Activated CD8-positive, alpha-beta memory T cell treated with anti-CD3 and anti-CD28 coated beads, Interleukin-2, amount 10 ng/mL, durations not matched to agents 7 days and 5 days (primary cell): ENCODE results near the gene OR1F1. TPM values are rescaled to one million over a fixed set of nuclear protein-coding genes. Genes with fewer than 3 reads are reported as not detected.
A peak's percentile ranks its signal among the peaks of the same experiment; 100 is the strongest.

Source experiments
- ATAC-seq: fragments of 150-1000 bp; cut with Tn5 transposase; one replicate; pipeline ENCODE4 v1.10.0; 2021; ENCODE audit warnings: moderate library complexity
- CTCF ChIA-PET: fragments of 350-600 bp; sonication (Branson Sonifier 250); formaldehyde crosslinking; loops from one replicate; lab custom pipeline; 2021; ENCODE audit warnings: antibody characterized with exemption; lab: Charles Lee
- DNase-seq: peaks from one replicate; pipeline ENCODE4 v3.0.0-alpha.2; 2020
- H3K27ac Mint-ChIP-seq: one replicate; pipeline ENCODE4 v1.8.0; 2021; ENCODE audit warnings: mild to moderate bottlenecking, mixed read lengths
- H3K27me3 Mint-ChIP-seq: one replicate; pipeline ENCODE4 v1.8.0; 2021; ENCODE audit warnings: mixed read lengths
- H3K36me3 Mint-ChIP-seq: one replicate; pipeline ENCODE4 v1.8.0; 2021; ENCODE audit warnings: mild to moderate bottlenecking, mixed read lengths
- H3K4me1 Mint-ChIP-seq: one replicate; pipeline ENCODE4 v1.8.0; 2021; ENCODE audit warnings: mixed read lengths
- H3K4me3 Mint-ChIP-seq: one replicate; pipeline ENCODE4 v1.8.0; 2021; ENCODE audit warnings: mild to moderate bottlenecking, moderate library complexity, mixed read lengths
- H3K9me3 Mint-ChIP-seq: one replicate; pipeline ENCODE4 v1.8.0; 2022; ENCODE audit warnings: low read depth, mixed read lengths
- total RNA-seq, 2 experiments: library from RNA; stranded (reverse); gene quantifications; one replicate each; pipeline ENCODE4 v1.2.3, GENCODE V29; 2021

Gene OR1F1
- total RNA-seq, 2 experiments from 2014 or later, result not detected

DNA sequence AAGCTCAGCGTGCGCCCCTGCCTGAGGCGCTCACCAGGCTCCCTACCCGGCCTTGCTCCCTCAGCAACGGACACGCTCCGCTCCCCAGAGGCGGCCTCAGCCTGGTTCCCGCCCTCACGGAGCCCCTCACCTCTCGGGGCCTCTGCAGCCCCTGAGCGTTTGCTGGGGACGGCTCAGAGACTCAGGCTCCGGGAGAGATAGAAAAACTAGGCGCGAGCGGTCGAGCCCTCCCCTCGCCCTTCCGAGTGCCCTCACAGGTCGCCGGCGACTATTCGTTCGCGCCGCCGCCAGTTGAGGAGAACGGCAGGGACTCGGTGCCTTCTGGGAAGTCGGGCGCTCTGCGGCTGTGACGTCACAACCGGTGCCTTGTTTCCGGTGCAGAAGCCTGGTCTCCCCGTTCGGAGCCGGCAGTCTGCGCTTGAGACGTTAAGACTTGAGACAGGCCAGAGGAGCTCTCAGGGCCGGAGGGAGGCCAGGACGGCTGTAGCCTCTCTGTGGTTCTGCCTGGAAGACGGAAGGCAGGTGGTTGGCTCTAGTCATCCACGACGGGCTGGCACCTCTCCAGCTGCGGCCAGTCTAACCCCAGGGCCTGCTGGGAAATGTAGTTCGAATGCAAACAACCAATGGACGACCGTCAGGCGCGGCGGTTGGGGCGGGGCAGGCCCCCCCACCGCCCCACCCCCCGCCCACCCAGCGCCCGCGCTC, 47.0 kb downstream of the OR1F1 start, which contains the start of gene ZNF200:
Gene ZNF200 (minus strand): TSS at position 302 of the 705 bp plus-strand sequence. CDS start 1,403 bp downstream, outside the sequence.
- peaks cover 41% of the 10 kb centered on the region for H3K36me3 Mint-ChIP-seq
- DNase-seq (peak; percentile 97), ATAC-seq (peak; percentile 95)
- peaks cover 16% of the 10 kb centered on the region for H3K9me3 Mint-ChIP-seq
- H3K27ac Mint-ChIP-seq, result peak within 1 kb of the TSS; percentile 94
- peaks cover 22% of the 10 kb centered on the region for H3K4me1 Mint-ChIP-seq
- CTCF ChIA-PET, result interaction anchor here (1.1 to 1.9 kb wide), 4 partner anchors 15 to 166 kb away, joined by 3 to 4 read pairs (median 4); partner anchors contain the start of genes ZNF174 and ZSCAN32
- H3K27me3 Mint-ChIP-seq, result peaks cover 8% of the 10 kb centered on the region
- H3K4me3 Mint-ChIP-seq, result peak within 1 kb of the TSS; percentile 83

DNA sequence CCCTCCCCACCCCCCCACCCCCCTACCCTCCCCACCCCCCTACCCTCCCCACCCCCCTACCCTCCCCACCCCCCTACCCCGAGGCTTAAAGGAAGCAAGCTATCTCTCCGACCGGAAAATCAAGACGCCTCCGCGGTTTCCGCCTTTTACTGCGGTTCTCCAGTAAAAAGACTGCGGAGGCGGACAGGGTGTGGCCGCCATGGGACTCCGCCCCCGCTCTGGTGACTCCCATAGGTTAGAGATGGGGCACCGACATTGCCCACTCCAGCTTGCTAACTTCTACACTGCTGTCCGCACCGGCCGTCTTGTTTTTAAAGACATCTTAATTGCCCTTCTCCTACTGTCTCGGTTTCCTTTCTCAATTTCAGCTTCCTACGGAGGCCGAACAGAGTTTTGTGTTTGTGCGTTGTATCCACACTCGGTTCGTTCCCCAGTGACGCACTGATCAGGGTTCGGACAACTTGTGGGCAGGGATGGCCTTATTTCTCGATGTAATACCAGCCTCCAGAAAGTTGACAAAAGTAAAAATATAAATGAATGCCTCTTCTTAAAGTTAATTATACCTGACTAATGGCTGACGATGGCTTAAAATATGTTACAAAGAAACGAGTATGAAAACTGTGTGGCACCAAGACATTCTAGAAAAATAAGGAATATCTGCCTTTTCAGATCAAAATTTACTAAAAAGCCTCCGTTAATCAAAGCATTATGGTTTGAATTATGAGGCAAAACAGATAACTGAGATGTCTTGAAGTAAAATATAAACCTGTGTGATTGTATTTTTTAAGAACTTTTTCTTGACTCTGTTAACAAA, 48.1 kb downstream of the OR1F1 start:
- CTCF ChIA-PET, result interaction anchor here (1.1 kb wide), 1 partner anchor 70 kb away, joined by 3 read pairs; no protein-coding TSS in a partner anchor
- H3K4me3 Mint-ChIP-seq, result peak overlapping the region; percentile 59
- H3K4me1 Mint-ChIP-seq, result peaks cover 22% of the 10 kb centered on the region
- peak; percentile 59 for DNase-seq
- H3K9me3 Mint-ChIP-seq, result peaks cover 6% of the 10 kb centered on the region
- peaks cover 30% of the 10 kb centered on the region for H3K36me3 Mint-ChIP-seq
- H3K27me3 Mint-ChIP-seq, result peaks cover 8% of the 10 kb centered on the region
- ATAC-seq, result no peak
- H3K27ac Mint-ChIP-seq, result peak overlapping the region; percentile 16

DNA sequence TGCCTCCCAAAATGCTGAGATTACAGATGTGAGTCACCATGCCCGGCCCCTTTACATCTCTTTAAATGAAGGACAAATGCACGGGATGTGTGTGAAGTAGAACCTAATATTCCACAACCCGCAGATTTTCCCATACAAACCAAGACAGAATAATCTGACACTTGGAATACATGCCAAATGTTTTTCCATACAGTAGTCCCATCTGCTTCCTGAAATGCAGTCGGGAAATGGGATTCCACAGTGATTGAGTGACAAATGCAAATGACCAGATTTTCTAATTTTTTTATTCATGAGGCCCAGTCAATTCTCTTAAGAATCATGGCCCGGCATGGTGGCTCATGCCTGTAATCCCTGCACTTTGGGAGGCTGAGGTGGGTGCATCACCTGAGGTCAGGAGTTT, 53.8 kb downstream of the OR1F1 start:
- Mint-ChIP-seq H3K27me3 (peaks cover 6% of the 10 kb centered on the region), H3K36me3 (peaks cover 2% of the 10 kb centered on the region), H3K9me3 (no peaks in the 10 kb centered on the region), H3K27ac (no peak overlapping the region), H3K4me1 (peaks cover 7% of the 10 kb centered on the region), H3K4me3 (no peak overlapping the region)
- no peak for ATAC-seq
- CTCF ChIA-PET, result no interaction called here
- DNase-seq, result no peak

DNA sequence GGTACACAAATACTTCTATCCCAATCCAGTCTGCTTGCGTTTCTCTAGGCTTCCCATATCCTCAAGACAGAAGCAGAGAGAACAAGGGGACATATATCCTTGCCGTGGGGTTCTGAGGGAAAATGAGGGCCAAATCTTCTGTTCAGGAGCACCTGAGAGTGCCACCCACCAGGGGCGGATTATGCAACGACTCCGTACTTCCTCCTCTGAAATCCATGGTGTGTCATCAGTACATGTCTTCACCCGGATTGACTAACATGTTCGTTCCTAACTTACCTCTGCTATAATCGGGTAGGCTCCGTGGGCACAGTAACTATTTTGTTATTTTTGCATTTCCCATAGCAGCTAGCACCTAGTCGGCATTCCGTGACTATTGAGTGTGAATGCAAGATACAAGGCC, 54.7 kb downstream of the OR1F1 start:
- Mint-ChIP-seq H3K9me3 (no peaks in the 10 kb centered on the region), H3K27ac (no peak overlapping the region), H3K4me3 (no peak overlapping the region), H3K27me3 (peaks cover 6% of the 10 kb centered on the region), H3K36me3 (no peaks in the 10 kb centered on the region), H3K4me1 (peaks cover 7% of the 10 kb centered on the region)
- CTCF ChIA-PET, result interaction anchor here (1.0 kb wide), 1 partner anchor 11 kb away, joined by 3 read pairs; no protein-coding TSS in a partner anchor
- ATAC-seq, result no peak
- DNase-seq, result no peak

- no peak for ATAC-seq
These were observed 55.9 kb downstream of the OR1F1 start for GRCh38 chr16:3243882-3244281.

GRCh38 chr16:3246002-3246401, 58.0 kb downstream of the OR1F1 start:
- Mint-ChIP-seq H3K4me3 (no peak overlapping the region), H3K9me3 (peaks cover 2% of the 10 kb centered on the region), H3K27ac (no peak overlapping the region), H3K4me1 (peaks cover 7% of the 10 kb centered on the region), H3K27me3 (peaks cover 5% of the 10 kb centered on the region), H3K36me3 (no peaks in the 10 kb centered on the region)
- no peak for DNase-seq
- ATAC-seq, result no peak
- CTCF ChIA-PET, result interaction anchor here (1.4 kb wide), 1 partner anchor 39 kb away, joined by 3 read pairs; no protein-coding TSS in a partner anchor

More at GRCh38 chr16:3243882-3244281, 55.9 kb downstream of the OR1F1 start:
- H3K4me1 Mint-ChIP-seq, result peaks cover 7% of the 10 kb centered on the region
- H3K36me3 Mint-ChIP-seq, result no peaks in the 10 kb centered on the region
- H3K9me3 Mint-ChIP-seq, result no peaks in the 10 kb centered on the region
- DNase-seq, result no peak
- H3K27me3 Mint-ChIP-seq, result peaks cover 6% of the 10 kb centered on the region
- H3K27ac Mint-ChIP-seq, result no peak overlapping the region
- CTCF ChIA-PET, result no interaction called here
- no peak overlapping the region for H3K4me3 Mint-ChIP-seq

DNA sequence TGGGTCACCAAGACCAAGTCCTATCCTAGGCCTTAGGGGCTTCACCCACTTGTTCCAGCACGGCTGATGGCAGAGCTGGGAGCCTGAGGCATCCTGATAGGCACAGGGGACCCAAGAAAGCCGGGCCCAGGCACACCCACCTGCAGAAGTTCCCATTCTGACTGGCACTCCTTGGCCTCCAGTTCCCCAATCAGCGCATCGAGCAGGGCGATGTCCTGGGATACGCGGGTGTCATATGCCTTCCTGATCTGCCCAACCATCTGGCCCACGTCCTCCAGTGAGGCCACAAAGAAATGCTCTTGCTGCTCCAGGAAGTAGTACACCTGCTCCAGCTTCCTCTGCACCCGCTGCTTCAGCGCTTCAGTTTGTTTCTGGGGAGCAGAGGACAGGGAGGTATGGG, 58.9 kb downstream of the OR1F1 start:
- CTCF ChIA-PET, result no interaction called here
- peaks cover 2% of the 10 kb centered on the region for H3K9me3 Mint-ChIP-seq
- H3K4me3 Mint-ChIP-seq, result no peak overlapping the region

GRCh38 chr16:3248596-3248995, 60.6 kb downstream of the OR1F1 start:
- CTCF ChIA-PET, result no interaction called here
- H3K27me3 Mint-ChIP-seq, result peaks cover 10% of the 10 kb centered on the region
- H3K4me1 Mint-ChIP-seq, result peaks cover 6% of the 10 kb centered on the region
- ATAC-seq (no peak), DNase-seq (no peak)
- peaks cover 2% of the 10 kb centered on the region for H3K9me3 Mint-ChIP-seq
- no peaks in the 10 kb centered on the region for H3K36me3 Mint-ChIP-seq
- no peak overlapping the region for H3K27ac Mint-ChIP-seq
- H3K4me3 Mint-ChIP-seq, result no peak overlapping the region

More for the DNA sequence above, 58.9 kb downstream of the OR1F1 start:
- peaks cover 7% of the 10 kb centered on the region for H3K4me1 Mint-ChIP-seq
- H3K27ac Mint-ChIP-seq, result no peak overlapping the region
- H3K27me3 Mint-ChIP-seq, result peaks cover 10% of the 10 kb centered on the region
- no peak for ATAC-seq
- DNase-seq, result no peak
- H3K36me3 Mint-ChIP-seq, result no peaks in the 10 kb centered on the region

GRCh38 chr16:3249020-3249419, 61.0 kb downstream of the OR1F1 start:
- peaks cover 2% of the 10 kb centered on the region for H3K4me1 Mint-ChIP-seq
- no peak overlapping the region for H3K27ac Mint-ChIP-seq
- DNase-seq (no peak), ATAC-seq (no peak)
- H3K9me3 Mint-ChIP-seq, result peaks cover 2% of the 10 kb centered on the region
- no peak overlapping the region for H3K4me3 Mint-ChIP-seq
- H3K36me3 Mint-ChIP-seq, result no peaks in the 10 kb centered on the region
- CTCF ChIA-PET, result no interaction called here
- H3K27me3 Mint-ChIP-seq, result peaks cover 9% of the 10 kb centered on the region

- CTCF ChIA-PET, result no interaction called here
- no peak overlapping the region for H3K4me3 Mint-ChIP-seq
- no peak for DNase-seq
These were observed 61.4 kb downstream of the OR1F1 start for GRCh38 chr16:3249451-3249850.

DNA sequence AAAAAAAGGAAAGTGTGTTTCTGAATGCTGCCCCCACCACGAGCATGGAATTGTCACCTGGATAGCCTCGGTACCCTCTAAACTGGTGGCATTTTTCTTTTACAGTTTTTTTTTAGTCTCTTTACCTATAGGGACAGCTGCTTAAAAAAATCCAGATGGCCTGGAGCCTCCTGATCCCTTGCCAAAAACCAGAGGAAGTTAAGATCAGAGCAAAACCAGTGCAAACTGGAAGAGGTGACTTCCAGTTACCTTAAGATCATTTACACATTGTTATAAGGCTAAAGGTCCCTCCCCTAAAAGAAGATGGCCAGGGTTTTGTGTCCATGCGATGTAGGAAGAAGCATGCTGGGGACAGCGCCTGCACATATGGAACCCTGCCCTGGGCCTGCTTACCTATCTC, 65.0 kb downstream of the OR1F1 start:
- Mint-ChIP-seq H3K4me1 (no peaks in the 10 kb centered on the region), H3K9me3 (peaks cover 2% of the 10 kb centered on the region), H3K27ac (no peak overlapping the region), H3K36me3 (no peaks in the 10 kb centered on the region), H3K4me3 (no peak overlapping the region), H3K27me3 (peaks cover 8% of the 10 kb centered on the region)
- CTCF ChIA-PET, result no interaction called here
- DNase-seq, result no peak
- no peak for ATAC-seq

More at GRCh38 chr16:3249451-3249850, 61.4 kb downstream of the OR1F1 start:
- no peak overlapping the region for H3K27ac Mint-ChIP-seq
- peaks cover 2% of the 10 kb centered on the region for H3K9me3 Mint-ChIP-seq
- H3K36me3 Mint-ChIP-seq, result no peaks in the 10 kb centered on the region
- H3K27me3 Mint-ChIP-seq, result peaks cover 8% of the 10 kb centered on the region
- no peak for ATAC-seq
- no peaks in the 10 kb centered on the region for H3K4me1 Mint-ChIP-seq

GRCh38 chr16:3254309-3254708, 66.3 kb downstream of the OR1F1 start:
- Mint-ChIP-seq H3K27ac (no peak overlapping the region), H3K27me3 (peaks cover 10% of the 10 kb centered on the region), H3K4me1 (no peaks in the 10 kb centered on the region), H3K36me3 (no peaks in the 10 kb centered on the region), H3K9me3 (peaks cover 2% of the 10 kb centered on the region), H3K4me3 (no peak overlapping the region)
- DNase-seq, result no peak
- CTCF ChIA-PET, result no interaction called here
- ATAC-seq, result no peak
